ENCODE data around the gene DUS4L. TPM values are rescaled to one million over a fixed set of nuclear protein-coding genes. Genes with fewer than 3 reads are reported as not detected.

Gene DUS4L
- total and polyA plus RNA-seq, 2 donors: 7.6 to 7.8 TPM

- H3K27me3 ChIP-seq (ENCODE audit: control insufficient read depth in 2 of 2, insufficient read depth in 1 of 2, low read length in 1 of 2): no peaks in the 10 kb centered on the region
- H3K4me3 ChIP-seq (ENCODE audit: low read length in 2 of 2): no peak overlapping the region
- DNase-seq (ENCODE audit: low read depth in 6 of 9, low spot score in 9 of 9): no peak
- H3K4me1 ChIP-seq (ENCODE audit: control insufficient read depth in 2 of 2, insufficient read depth in 2 of 2, low read length in 2 of 2): no peaks in the 10 kb centered on the region
- H3K27ac ChIP-seq (ENCODE audit: low read depth in 1 of 2, low read length in 1 of 2): no peak overlapping the region
- 97% methylated on average over 2 of the region's 2 CpGs for WGBS
- H3K9me3 ChIP-seq (ENCODE audit: control insufficient read depth in 2 of 2, insufficient read depth in 1 of 2, low read length in 1 of 2): no peaks in the 10 kb centered on the region
- peaks cover 0 to 12% of the 10 kb centered on the region in 2 donors for H3K36me3 ChIP-seq (ENCODE audit: control insufficient read depth in 2 of 2, insufficient read depth in 2 of 2, low read length in 1 of 2)
Measured at GRCh38 chr7:107570298-107570697, 6.5 kb downstream of the DUS4L start.

GRCh38 chr7:107573537-107573936 lies 9.8 kb downstream of the DUS4L start:
- no peak for DNase-seq (ENCODE audit: low read depth in 6 of 9, low spot score in 9 of 9)
- H3K9me3 ChIP-seq (ENCODE audit: control insufficient read depth in 2 of 2, insufficient read depth in 1 of 2, low read length in 1 of 2): no peaks in the 10 kb centered on the region
- no peaks in the 10 kb centered on the region for H3K4me1 ChIP-seq (ENCODE audit: control insufficient read depth in 2 of 2, insufficient read depth in 2 of 2, low read length in 2 of 2)
- H3K36me3 ChIP-seq (ENCODE audit: control insufficient read depth in 2 of 2, insufficient read depth in 2 of 2, low read length in 1 of 2): peaks cover 0 to 12% of the 10 kb centered on the region in 2 donors
- H3K27me3 ChIP-seq (ENCODE audit: control insufficient read depth in 2 of 2, insufficient read depth in 1 of 2, low read length in 1 of 2): no peaks in the 10 kb centered on the region
- no peak overlapping the region for H3K4me3 ChIP-seq (ENCODE audit: low read length in 2 of 2)
- no peak overlapping the region for H3K27ac ChIP-seq (ENCODE audit: low read depth in 1 of 2, low read length in 1 of 2)
- 98% methylated on average over 4 of the region's 4 CpGs for WGBS

- Histone ChIP-seq H3K9me3 (ENCODE audit: control insufficient read depth in 2 of 2, insufficient read depth in 1 of 2, low read length in 1 of 2) (no peaks in the 10 kb centered on the region), H3K36me3 (ENCODE audit: control insufficient read depth in 2 of 2, insufficient read depth in 2 of 2, low read length in 1 of 2) (peaks cover 0 to 4% of the 10 kb centered on the region in 2 donors), H3K27me3 (ENCODE audit: control insufficient read depth in 2 of 2, insufficient read depth in 1 of 2, low read length in 1 of 2) (no peaks in the 10 kb centered on the region), H3K4me3 (ENCODE audit: low read length in 2 of 2) (peak overlapping the region; percentile 69 to 83), H3K4me1 (ENCODE audit: control insufficient read depth in 2 of 2, insufficient read depth in 2 of 2, low read length in 2 of 2) (no peaks in the 10 kb centered on the region), H3K27ac (ENCODE audit: low read depth in 1 of 2, low read length in 1 of 2) (no peak overlapping the region)
- WGBS: 5% methylated on average over 9 of the region's 9 CpGs
- peak in 1 of 9 donors; percentile 4 for DNase-seq (ENCODE audit: low read depth in 6 of 9, low spot score in 9 of 9)
Measured at GRCh38 chr7:107579554-107579884, 15.7 kb downstream of the DUS4L start.

- H3K4me3 ChIP-seq (ENCODE audit: low read length in 2 of 2): peak within 1 kb of the TSS; percentile 69 to 83
- DNase-seq (ENCODE audit: low read depth in 6 of 9, low spot score in 9 of 9): peak in 6 of 9 donors; percentile 43 to 76 (median 60)
- no peaks in the 10 kb centered on the region for H3K4me1 ChIP-seq (ENCODE audit: control insufficient read depth in 2 of 2, insufficient read depth in 2 of 2, low read length in 2 of 2)
- under 1% methylated on average over 89 of the region's 89 CpGs for WGBS
- no peaks in the 10 kb centered on the region for H3K9me3 ChIP-seq (ENCODE audit: control insufficient read depth in 2 of 2, insufficient read depth in 1 of 2, low read length in 1 of 2)
- H3K27me3 ChIP-seq (ENCODE audit: control insufficient read depth in 2 of 2, insufficient read depth in 1 of 2, low read length in 1 of 2): no peaks in the 10 kb centered on the region
- H3K27ac ChIP-seq (ENCODE audit: low read depth in 1 of 2, low read length in 1 of 2): peak within 1 kb of the TSS; percentile 53 to 73
- H3K36me3 ChIP-seq (ENCODE audit: control insufficient read depth in 2 of 2, insufficient read depth in 2 of 2, low read length in 1 of 2): peaks cover 0 to 5% of the 10 kb centered on the region in 2 donors
Measured at GRCh38 chr7:107579885-107580715, 16.3 kb downstream of the DUS4L start, which contains the start of gene BCAP29. Gene BCAP29, plus strand, starts transcription at chr7:107580246. Its CDS starts 527 bp downstream, at chr7:107580773.

GRCh38 chr7:107580716-107581383 lies 17.1 kb downstream of the DUS4L start:
- Histone ChIP-seq H3K27me3 (ENCODE audit: control insufficient read depth in 2 of 2, insufficient read depth in 1 of 2, low read length in 1 of 2) (no peaks in the 10 kb centered on the region), H3K36me3 (ENCODE audit: control insufficient read depth in 2 of 2, insufficient read depth in 2 of 2, low read length in 1 of 2) (peaks cover 0 to 5% of the 10 kb centered on the region in 2 donors), H3K27ac (ENCODE audit: low read depth in 1 of 2, low read length in 1 of 2) (peak overlapping the region in 1 of 2 donors; percentile 73), H3K4me3 (ENCODE audit: low read length in 2 of 2) (peak overlapping the region; percentile 69 to 83), H3K4me1 (ENCODE audit: control insufficient read depth in 2 of 2, insufficient read depth in 2 of 2, low read length in 2 of 2) (no peaks in the 10 kb centered on the region), H3K9me3 (ENCODE audit: control insufficient read depth in 2 of 2, insufficient read depth in 1 of 2, low read length in 1 of 2) (no peaks in the 10 kb centered on the region)
- 65% methylated on average over 10 of the region's 10 CpGs for WGBS
- DNase-seq (ENCODE audit: low read depth in 6 of 9, low spot score in 9 of 9): no peak

GRCh38 chr7:107581387-107582013 lies 17.7 kb downstream of the DUS4L start:
- Histone ChIP-seq H3K4me3 (ENCODE audit: low read length in 2 of 2) (no peak overlapping the region), H3K36me3 (ENCODE audit: control insufficient read depth in 2 of 2, insufficient read depth in 2 of 2, low read length in 1 of 2) (peaks cover 0 to 5% of the 10 kb centered on the region in 2 donors), H3K27me3 (ENCODE audit: control insufficient read depth in 2 of 2, insufficient read depth in 1 of 2, low read length in 1 of 2) (no peaks in the 10 kb centered on the region), H3K27ac (ENCODE audit: low read depth in 1 of 2, low read length in 1 of 2) (no peak overlapping the region), H3K4me1 (ENCODE audit: control insufficient read depth in 2 of 2, insufficient read depth in 2 of 2, low read length in 2 of 2) (no peaks in the 10 kb centered on the region), H3K9me3 (ENCODE audit: control insufficient read depth in 2 of 2, insufficient read depth in 1 of 2, low read length in 1 of 2) (no peaks in the 10 kb centered on the region)
- no peak for DNase-seq (ENCODE audit: low read depth in 6 of 9, low spot score in 9 of 9)
- WGBS: 85% methylated on average over 5 of the region's 5 CpGs

GRCh38 chr7:107582875-107583274 lies 19.1 kb downstream of the DUS4L start:
- no peak for DNase-seq (ENCODE audit: low read depth in 6 of 9, low spot score in 9 of 9)
- H3K4me1 ChIP-seq (ENCODE audit: control insufficient read depth in 2 of 2, insufficient read depth in 2 of 2, low read length in 2 of 2): no peaks in the 10 kb centered on the region
- H3K27me3 ChIP-seq (ENCODE audit: control insufficient read depth in 2 of 2, insufficient read depth in 1 of 2, low read length in 1 of 2): no peaks in the 10 kb centered on the region
- H3K9me3 ChIP-seq (ENCODE audit: control insufficient read depth in 2 of 2, insufficient read depth in 1 of 2, low read length in 1 of 2): no peaks in the 10 kb centered on the region
- 93% methylated on average over 2 of the region's 2 CpGs for whole genome bisulfite sequencing
- H3K4me3 ChIP-seq (ENCODE audit: low read length in 2 of 2): no peak overlapping the region
- peaks cover 0 to 7% of the 10 kb centered on the region in 2 donors for H3K36me3 ChIP-seq (ENCODE audit: control insufficient read depth in 2 of 2, insufficient read depth in 2 of 2, low read length in 1 of 2)
- H3K27ac ChIP-seq (ENCODE audit: low read depth in 1 of 2, low read length in 1 of 2): no peak overlapping the region

- WGBS: 94% methylated on average over 2 of the region's 2 CpGs
- Histone ChIP-seq H3K27me3 (ENCODE audit: control insufficient read depth in 2 of 2, insufficient read depth in 1 of 2, low read length in 1 of 2) (no peaks in the 10 kb centered on the region), H3K9me3 (ENCODE audit: control insufficient read depth in 2 of 2, insufficient read depth in 1 of 2, low read length in 1 of 2) (no peaks in the 10 kb centered on the region), H3K4me3 (ENCODE audit: low read length in 2 of 2) (no peak overlapping the region), H3K27ac (ENCODE audit: low read depth in 1 of 2, low read length in 1 of 2) (no peak overlapping the region), H3K36me3 (ENCODE audit: control insufficient read depth in 2 of 2, insufficient read depth in 2 of 2, low read length in 1 of 2) (peaks cover 0 to 7% of the 10 kb centered on the region in 2 donors), H3K4me1 (ENCODE audit: control insufficient read depth in 2 of 2, insufficient read depth in 2 of 2, low read length in 2 of 2) (no peaks in the 10 kb centered on the region)
- no peak for DNase-seq (ENCODE audit: low read depth in 6 of 9, low spot score in 9 of 9)
Measured at GRCh38 chr7:107584716-107585115, 20.9 kb downstream of the DUS4L start.
